Lower lobe of right lung (tissue), 2 donors: ENCODE data around the gene CTSA. TPM values are rescaled to one million over a fixed set of nuclear protein-coding genes. Genes with fewer than 3 reads are reported as not detected.

Source experiments
- ATAC-seq, 2 donors: fragments of 200-7000 bp; cut with Tn5 transposase; one replicate each; pipeline ENCODE4 v1.9.1; 2020 to 2022; ENCODE audit warnings: mild to moderate bottlenecking in 2 of 2, moderate library complexity in 2 of 2
- DNase-seq: peaks from one replicate; pipeline ENCODE4 v3.0.0-alpha.2; 2020
- H3K27ac ChIP-seq: fragments of 200-600 bp; one replicate; pipeline ENCODE4 v1.8.0; 2022
- H3K27me3 ChIP-seq: fragments of 200-600 bp; one replicate; pipeline ENCODE4 v1.8.0; 2022; ENCODE audit warnings: low read depth
- H3K36me3 ChIP-seq: fragments of 200-600 bp; one replicate; pipeline ENCODE4 v1.8.0; 2022; ENCODE audit warnings: mild to moderate bottlenecking
- H3K4me1 ChIP-seq: fragments of 200-600 bp; one replicate; pipeline ENCODE4 v1.8.0; 2022
- H3K4me3 ChIP-seq: fragments of 200-600 bp; one replicate; pipeline ENCODE4 v1.8.0; 2022; ENCODE audit warnings: mild to moderate bottlenecking
- H3K9me3 ChIP-seq: fragments of 200-600 bp; one replicate; pipeline ENCODE4 v1.8.0; 2022
- intact Hi-C: fragments of 100-400 bp; cut with DNase I; formaldehyde crosslinking; loops from one replicate; pipeline ENCODE4 v1.11.0; 2022
- total RNA-seq: library from RNA; stranded (reverse); fragmentation: NEBNext Ultra II Directional; extraction: Animal tissue kit (Norgen Biotek cat#: 25700); gene quantifications from one replicate; pipeline ENCODE4 v1.2.1, GENCODE V29; 2021
- TF ChIP-seq, protein P1 (sequence below): fragments of 200-600 bp; IDR thresholded peaks from one replicate; pipeline ENCODE4 v1.8.0; 2022; ENCODE audit warnings: antibody characterized with exemption, mild to moderate bottlenecking
- donor health status: DM: no; HTN: yes; CAD: no; lungs with severe emphysema.

The CTSA gene
- total RNA-seq, 1 donor from 2014 or later, result 185 TPM

DNA sequence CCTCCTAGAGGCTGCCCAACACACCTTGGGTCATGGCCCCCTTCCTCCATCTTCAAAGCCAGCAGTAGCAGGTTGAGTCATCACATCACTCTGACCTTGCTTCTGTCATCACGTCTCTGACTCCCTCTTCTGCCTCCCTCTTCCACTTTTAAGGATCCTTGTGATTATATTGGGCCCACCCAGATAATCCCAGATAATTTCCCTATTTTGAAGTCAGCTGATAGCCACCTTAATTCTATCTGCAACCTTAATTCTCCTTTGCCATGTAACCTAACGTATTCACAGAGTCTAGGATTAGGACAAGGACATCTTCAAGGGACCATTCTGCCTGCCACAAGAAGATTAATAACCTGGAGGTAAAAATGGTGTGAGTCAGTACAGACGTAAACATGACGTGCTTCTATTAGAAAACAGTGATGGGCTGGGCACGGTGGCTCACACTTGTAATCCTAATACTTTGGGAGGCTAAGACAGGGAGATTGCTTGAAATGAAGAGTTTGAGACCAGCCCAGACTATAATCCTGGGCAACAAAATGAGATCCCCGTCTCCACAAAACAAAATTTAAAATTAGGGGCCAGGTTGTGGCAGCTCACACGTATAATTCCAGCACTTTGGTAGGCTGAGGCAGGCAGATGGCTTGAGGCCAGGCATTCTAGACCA lies 30.4 kb upstream of the CTSA start:
- no peak for ATAC-seq
- H3K9me3 ChIP-seq, result no peaks in the 10 kb centered on the region
- no peaks in the 10 kb centered on the region for H3K27me3 ChIP-seq
- intact Hi-C loops, result no loop called here
- TF ChIP-seq, protein P1, sequence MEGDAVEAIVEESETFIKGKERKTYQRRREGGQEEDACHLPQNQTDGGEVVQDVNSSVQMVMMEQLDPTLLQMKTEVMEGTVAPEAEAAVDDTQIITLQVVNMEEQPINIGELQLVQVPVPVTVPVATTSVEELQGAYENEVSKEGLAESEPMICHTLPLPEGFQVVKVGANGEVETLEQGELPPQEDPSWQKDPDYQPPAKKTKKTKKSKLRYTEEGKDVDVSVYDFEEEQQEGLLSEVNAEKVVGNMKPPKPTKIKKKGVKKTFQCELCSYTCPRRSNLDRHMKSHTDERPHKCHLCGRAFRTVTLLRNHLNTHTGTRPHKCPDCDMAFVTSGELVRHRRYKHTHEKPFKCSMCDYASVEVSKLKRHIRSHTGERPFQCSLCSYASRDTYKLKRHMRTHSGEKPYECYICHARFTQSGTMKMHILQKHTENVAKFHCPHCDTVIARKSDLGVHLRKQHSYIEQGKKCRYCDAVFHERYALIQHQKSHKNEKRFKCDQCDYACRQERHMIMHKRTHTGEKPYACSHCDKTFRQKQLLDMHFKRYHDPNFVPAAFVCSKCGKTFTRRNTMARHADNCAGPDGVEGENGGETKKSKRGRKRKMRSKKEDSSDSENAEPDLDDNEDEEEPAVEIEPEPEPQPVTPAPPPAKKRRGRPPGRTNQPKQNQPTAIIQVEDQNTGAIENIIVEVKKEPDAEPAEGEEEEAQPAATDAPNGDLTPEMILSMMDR, result no peak
- peaks cover 18% of the 10 kb centered on the region for H3K4me1 ChIP-seq
- DNase-seq, result no peak
- no peaks in the 10 kb centered on the region for H3K36me3 ChIP-seq
- no peak overlapping the region for H3K27ac ChIP-seq
- no peak overlapping the region for H3K4me3 ChIP-seq

DNA sequence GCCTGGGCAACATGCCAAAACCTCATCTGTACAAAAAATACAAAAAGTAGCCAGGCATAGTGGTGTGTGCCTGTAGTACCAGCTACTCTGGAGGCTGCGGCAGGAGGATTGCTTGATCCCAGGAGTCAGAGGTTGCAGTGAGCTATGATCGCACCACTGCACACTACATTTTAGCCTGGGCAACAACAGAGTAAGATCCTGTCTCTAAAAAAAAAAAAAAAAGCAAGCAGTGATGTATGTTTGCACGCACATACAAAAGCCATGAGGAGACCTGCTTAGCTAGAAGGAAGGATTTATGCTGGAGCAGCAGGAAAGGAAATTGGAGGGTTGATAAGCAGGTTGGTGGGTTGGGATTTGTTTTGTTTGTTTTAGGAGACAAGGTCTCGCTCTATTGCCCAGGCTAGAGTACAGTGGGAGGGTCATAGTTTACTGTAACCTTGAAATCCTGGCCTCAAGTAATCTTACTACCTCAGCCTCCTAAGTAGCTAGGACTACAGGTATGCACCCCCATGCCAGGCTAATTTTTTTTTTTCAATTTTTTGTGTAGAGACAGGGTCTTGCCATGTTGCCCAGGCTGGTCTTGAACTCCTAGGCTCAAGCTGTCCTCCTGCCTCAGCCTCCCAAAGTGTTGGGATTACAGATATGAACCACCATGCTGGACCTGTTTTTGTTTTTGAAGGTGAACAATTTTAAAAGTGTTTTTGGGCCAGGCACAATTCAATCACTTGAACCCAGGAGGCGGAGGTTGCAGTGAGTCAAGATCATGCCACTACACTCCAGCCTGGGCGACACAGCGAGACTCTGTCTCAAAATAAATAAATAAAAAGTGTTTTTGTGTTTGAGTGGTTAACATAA lies 29.7 kb upstream of the CTSA start:
- no peaks in the 10 kb centered on the region for H3K9me3 ChIP-seq
- H3K27ac ChIP-seq, result no peak overlapping the region
- ATAC-seq (no peak), DNase-seq (no peak)
- intact Hi-C loops, result no loop called here
- H3K36me3 ChIP-seq, result no peaks in the 10 kb centered on the region
- no peaks in the 10 kb centered on the region for H3K27me3 ChIP-seq
- H3K4me3 ChIP-seq, result no peak overlapping the region
- TF ChIP-seq, protein P1, result no peak
- H3K4me1 ChIP-seq, result peaks cover 10% of the 10 kb centered on the region

DNA sequence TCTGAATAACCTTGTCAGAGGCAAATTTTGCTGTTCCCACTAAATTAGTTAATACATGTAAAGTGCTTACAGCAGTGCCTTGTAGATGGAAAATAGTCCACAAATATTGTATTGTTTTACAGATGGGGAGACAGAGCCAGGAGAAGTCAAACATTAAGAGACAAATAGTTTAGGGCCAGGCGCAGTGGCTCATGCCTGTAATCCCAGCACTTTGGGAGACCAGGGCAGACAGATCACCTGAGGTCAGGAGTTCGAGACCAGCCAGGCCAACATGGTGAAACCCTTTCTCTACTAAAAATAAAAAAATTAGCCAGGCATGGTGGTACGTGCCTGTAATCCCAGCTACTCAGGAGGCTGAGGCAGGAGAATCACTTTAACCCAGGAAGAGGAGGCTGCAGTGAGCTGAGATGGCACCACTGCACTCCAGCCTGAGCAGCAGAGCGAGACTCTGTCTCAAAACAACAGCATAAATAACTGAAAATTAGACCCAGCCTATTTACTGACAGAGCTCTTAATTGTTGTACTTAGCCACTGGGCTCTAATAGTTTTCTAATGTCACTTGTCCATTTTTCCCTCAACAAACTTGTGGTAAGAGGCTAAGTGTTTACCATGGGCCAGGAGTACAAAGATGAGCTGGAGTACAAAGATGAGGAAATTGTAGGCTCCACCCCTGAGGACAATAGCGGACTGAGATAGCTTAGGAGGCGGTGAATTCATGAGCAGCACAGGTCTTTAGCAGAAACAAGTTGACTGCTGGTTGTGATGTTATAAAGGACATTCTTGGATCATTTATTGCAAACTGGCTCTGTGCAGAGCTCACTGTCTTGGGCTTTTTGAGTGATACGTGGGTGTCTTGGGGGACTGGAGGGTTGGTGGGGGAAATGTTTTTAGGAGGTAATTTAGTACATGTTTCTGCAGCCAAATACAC lies 27.3 kb upstream of the CTSA start:
- H3K4me1 ChIP-seq, result no peaks in the 10 kb centered on the region
- intact Hi-C loops, result no loop called here
- H3K4me3 ChIP-seq, result no peak overlapping the region
- ATAC-seq (no peak), DNase-seq (no peak)
- no peak overlapping the region for H3K27ac ChIP-seq
- H3K27me3 ChIP-seq, result no peaks in the 10 kb centered on the region
- no peaks in the 10 kb centered on the region for H3K9me3 ChIP-seq
- TF ChIP-seq, protein P1, result no peak
- no peaks in the 10 kb centered on the region for H3K36me3 ChIP-seq

DNA sequence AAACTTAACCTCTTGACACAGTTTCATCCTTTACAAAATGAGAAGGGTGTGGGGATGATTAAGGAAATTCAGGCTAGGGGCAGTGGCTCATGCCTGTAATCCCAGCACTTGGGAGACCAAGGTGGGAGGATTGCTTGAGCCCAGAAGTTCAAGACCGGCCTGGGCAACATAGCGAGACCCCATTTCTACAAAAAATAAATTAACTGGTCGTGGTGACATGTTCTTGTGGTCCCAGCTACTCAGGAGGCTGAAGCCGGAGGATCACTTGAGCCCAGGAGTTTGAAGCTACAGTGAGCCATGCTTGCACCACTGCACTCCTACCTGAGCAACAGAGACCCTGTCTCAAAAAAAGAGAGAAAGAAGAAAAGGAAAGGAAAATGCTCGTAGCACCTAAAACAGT lies 24.7 kb upstream of the CTSA start:
- no peak overlapping the region for H3K27ac ChIP-seq
- TF ChIP-seq, protein P1, result no peak
- no peak overlapping the region for H3K4me3 ChIP-seq
- DNase-seq, result no peak
- no peaks in the 10 kb centered on the region for H3K27me3 ChIP-seq
- ATAC-seq, result no peak
- intact Hi-C loops, result no loop called here
- H3K4me1 ChIP-seq, result no peaks in the 10 kb centered on the region
- H3K9me3 ChIP-seq, result no peaks in the 10 kb centered on the region
- no peaks in the 10 kb centered on the region for H3K36me3 ChIP-seq

DNA sequence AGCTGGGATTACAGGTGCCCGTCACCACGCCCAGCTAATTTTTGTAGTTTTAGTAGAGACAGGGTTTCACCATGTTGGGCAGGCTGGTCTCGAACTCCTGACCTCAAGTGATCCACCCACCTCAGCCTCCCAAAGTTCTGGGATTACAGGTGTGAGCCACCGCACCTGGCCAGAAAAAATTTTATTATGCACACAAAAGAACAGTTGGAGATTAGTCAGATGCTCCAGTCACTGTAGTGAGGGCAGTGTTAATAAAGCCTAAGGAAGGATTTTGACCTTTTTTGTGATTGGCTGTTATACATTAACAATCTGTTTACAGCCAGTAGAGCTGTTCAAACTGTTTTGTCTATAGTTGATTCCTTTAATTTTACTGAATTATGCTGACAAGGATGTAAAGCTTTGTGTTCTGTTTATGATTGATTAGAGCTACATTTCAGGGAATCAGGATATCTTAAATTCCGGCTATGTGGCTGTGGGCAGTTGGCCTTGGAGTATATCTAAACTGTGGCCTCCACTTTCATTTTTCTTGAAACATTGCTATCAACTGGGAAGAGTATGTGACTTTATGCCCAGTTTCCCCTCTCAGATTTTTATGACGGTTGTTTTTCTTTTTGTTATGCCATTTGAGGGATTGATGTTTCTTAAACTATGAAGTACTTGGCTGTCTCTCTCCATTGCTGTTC lies 23.9 kb upstream of the CTSA start:
- intact Hi-C loops, result no loop called here
- no peak overlapping the region for H3K4me3 ChIP-seq
- H3K36me3 ChIP-seq, result no peaks in the 10 kb centered on the region
- TF ChIP-seq, protein P1, result no peak
- no peaks in the 10 kb centered on the region for H3K9me3 ChIP-seq
- no peaks in the 10 kb centered on the region for H3K27me3 ChIP-seq
- H3K4me1 ChIP-seq, result no peaks in the 10 kb centered on the region
- ATAC-seq (peak in 1 of 2 donors; percentile 19), DNase-seq (no peak)
- H3K27ac ChIP-seq, result no peak overlapping the region
